HEK293T (cell line): Measurements from ENCODE around the gene MPIG6B.

Source experiments
- CTCF ChIA-PET: fragments of 350-600 bp; formaldehyde crosslinking; extraction: SDS; loops from one replicate; lab custom pipeline; 2021; ENCODE audit warnings: antibody characterized with exemption, inconsistent platforms; lab: Yijun Ruan, JAX
- POLR2A ChIA-PET: fragments of 350-600 bp; formaldehyde crosslinking; extraction: SDS; loops from one replicate; lab custom pipeline; 2020; ENCODE audit warnings: antibody characterized with exemption, inconsistent platforms; lab: Yijun Ruan, JAX
- DNase-seq: peaks from one replicate; pipeline ENCODE4 v3.0.0; 2012; ENCODE audit warnings: mixed read lengths; ENCODE audit errors: extremely low spot score
- ARNT ChIP-seq: fragments of 450-650 bp; IDR thresholded peaks from 2 replicates; pipeline ENCODE4 v1.6.1; 2017; ENCODE audit warnings: mild to moderate bottlenecking
- BHLHE40 ChIP-seq: fragments of 450-650 bp; IDR thresholded peaks from 2 replicates; pipeline ENCODE4 v1.6.1; 2016; ENCODE audit warnings: mild to moderate bottlenecking, moderate library complexity, borderline replicate concordance
- CTBP1 ChIP-seq: fragments of 450-650 bp; IDR thresholded peaks from 2 replicates; pipeline ENCODE4 v1.6.1; 2016; ENCODE audit warnings: borderline replicate concordance
- ELF4 ChIP-seq: fragments of 450-650 bp; IDR thresholded peaks from 2 replicates; pipeline ENCODE4 v1.6.1; 2017; ENCODE audit warnings: antibody characterized with exemption
- FOXA1 ChIP-seq: fragments of 450-650 bp; IDR thresholded peaks from 2 replicates; pipeline ENCODE4 v1.6.1; 2016; ENCODE audit warnings: mild to moderate bottlenecking
- FOXK2 ChIP-seq: fragments of 450-650 bp; IDR thresholded peaks from 2 replicates; pipeline ENCODE4 v1.6.1; 2016; ENCODE audit warnings: mild to moderate bottlenecking
- FOXM1 ChIP-seq: fragments of 450-650 bp; IDR thresholded peaks from 2 replicates; pipeline ENCODE4 v1.6.1; 2017; ENCODE audit warnings: mild to moderate bottlenecking, borderline replicate concordance
- HDGF ChIP-seq: fragments of 450-650 bp; IDR thresholded peaks from 2 replicates; pipeline ENCODE4 v1.6.1; 2017; ENCODE audit warnings: antibody characterized with exemption, borderline replicate concordance
- L3MBTL2 ChIP-seq: fragments of 450-650 bp; conservative IDR thresholded peaks from 2 replicates; pipeline ENCODE4 v1.6.1; 2016; ENCODE audit warnings: mild to moderate bottlenecking
- LEF1 ChIP-seq: fragments of 450-650 bp; IDR thresholded peaks from 2 replicates; pipeline ENCODE4 v1.6.1; 2017; ENCODE audit warnings: mild to moderate bottlenecking, borderline replicate concordance
- NFRKB ChIP-seq: fragments of 450-650 bp; IDR thresholded peaks from 2 replicates; pipeline ENCODE4 v1.6.1; 2016; ENCODE audit warnings: mild to moderate bottlenecking, moderate library complexity
- PKNOX1 ChIP-seq: fragments of 450-650 bp; IDR thresholded peaks from 2 replicates; pipeline ENCODE4 v1.6.1; 2016
- SP1 ChIP-seq: fragments of 450-650 bp; IDR thresholded peaks from 2 replicates; pipeline ENCODE4 v1.6.1; 2017
- SUZ12 ChIP-seq: fragments of 450-650 bp; IDR thresholded peaks from 2 replicates; pipeline ENCODE4 v1.6.1; 2016; ENCODE audit warnings: mild to moderate bottlenecking
- TARDBP ChIP-seq: fragments of 450-650 bp; IDR thresholded peaks from 2 replicates; pipeline ENCODE4 v1.6.1; 2016
- ZNF384 ChIP-seq: fragments of 450-650 bp; IDR thresholded peaks from 2 replicates; pipeline ENCODE4 v1.6.1; 2016

MPIG6B gene

GRCh38 chr6:31765559-31765909, 42.4 kb downstream of the MPIG6B start:
- TF ChIP-seq FOXA1 (no peak), TARDBP (no peak), FOXM1 (no peak), ZNF384 (no peak), BHLHE40 (no peak), PKNOX1 (no peak), SUZ12 (no peak), NFRKB (no peak), CTBP1 (no peak), HDGF (no peak), L3MBTL2 (no peak), FOXK2 (no peak)
- POLR2A ChIA-PET, result interaction anchor here (1.1 to 1.7 kb wide), 2 partner anchors 13 to 62 kb away, joined by 5 read pairs; partner anchors contain the start of gene HSPA1B
- no peak for DNase-seq
- CTCF ChIA-PET, result no interaction called here

DNA sequence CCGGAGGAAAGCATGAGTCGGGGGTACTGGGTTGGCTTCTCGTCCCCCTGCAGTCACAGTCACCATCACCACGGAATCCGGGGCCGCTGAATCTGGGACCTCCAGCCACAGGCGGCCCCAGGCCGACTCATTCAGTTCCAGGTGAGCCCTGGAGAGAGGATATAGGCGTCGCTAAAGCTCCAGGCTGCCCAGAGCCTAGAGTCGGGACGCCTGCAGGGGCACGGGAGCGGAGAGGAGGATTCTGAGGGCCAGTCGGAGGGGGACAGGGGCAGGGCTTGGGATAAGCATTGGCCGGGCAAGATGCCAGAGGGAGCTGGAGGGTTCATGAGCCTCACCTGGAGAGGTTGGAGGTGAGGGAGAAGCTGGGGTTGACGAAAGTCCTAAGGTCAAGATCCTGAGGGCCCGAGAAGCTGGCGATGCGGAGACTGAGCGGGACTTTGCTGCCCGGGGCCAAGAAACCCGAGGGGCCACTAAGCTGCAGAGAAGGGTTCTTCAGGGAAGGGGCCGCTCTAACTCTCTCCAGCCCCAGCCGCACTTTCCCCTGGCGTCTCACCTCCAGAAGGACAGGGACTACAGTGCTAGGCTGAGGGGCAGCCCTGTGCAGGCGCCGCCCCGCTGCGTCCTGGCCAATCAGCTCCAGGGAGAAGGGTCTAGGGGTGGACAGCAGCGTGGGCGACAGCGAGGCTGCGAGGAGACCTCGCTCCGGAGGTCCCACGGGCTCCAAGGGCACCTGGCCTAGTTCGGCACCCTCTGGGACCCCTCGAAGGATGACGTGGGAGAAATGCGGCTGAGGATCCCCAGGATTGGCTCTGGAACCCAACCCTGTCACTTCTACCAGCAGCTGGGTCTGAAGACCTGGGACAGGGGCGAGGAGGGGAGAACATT, 43.0 kb downstream of the MPIG6B start:
- no peak for TF ChIP-seq BHLHE40
- TF ChIP-seq ZNF384, result no peak
- no peak for TF ChIP-seq SP1
- TF ChIP-seq SUZ12, result no peak
- no peak for TF ChIP-seq FOXK2
- TF ChIP-seq LEF1, result no peak
- TF ChIP-seq NFRKB, result no peak
- no peak for TF ChIP-seq FOXA1
- TF ChIP-seq ARNT, result no peak
- TF ChIP-seq TARDBP, result no peak
- no peak for TF ChIP-seq HDGF
- no peak for TF ChIP-seq CTBP1
- no peak for TF ChIP-seq L3MBTL2
- no peak for TF ChIP-seq PKNOX1
- no peak for TF ChIP-seq FOXM1
- TF ChIP-seq ELF4, result no peak
- POLR2A ChIA-PET, result interaction anchor here (0.8 to 1.7 kb wide), 3 partner anchors 9 to 61 kb away, joined by 3 to 5 read pairs (median 5); partner anchors contain the start of gene HSPA1B
- CTCF ChIA-PET, result no interaction called here
- DNase-seq, result no peak

GRCh38 chr6:31767096-31767645, 44.0 kb downstream of the MPIG6B start:
- POLR2A ChIA-PET, result interaction anchor here (1.7 kb wide), 1 partner anchor 60 kb away, joined by 5 read pairs; the partner anchor contains the start of gene HSPA1B
- CTCF ChIA-PET, result no interaction called here
- DNase-seq, result no peak
- TF ChIP-seq PKNOX1, result no peak

- POLR2A ChIA-PET, result interaction anchor here (1.4 kb wide), 1 partner anchor 59 kb away, joined by 7 read pairs; the partner anchor contains the start of gene HSPA1B
- DNase-seq, result no peak
- TF ChIP-seq CTBP1 (no peak), LEF1 (no peak), HDGF (no peak), L3MBTL2 (no peak), ZNF384 (no peak), SUZ12 (no peak), BHLHE40 (no peak), TARDBP (no peak), FOXA1 (no peak), NFRKB (no peak), FOXM1 (no peak), ELF4 (no peak), SP1 (no peak), FOXK2 (no peak)
- CTCF ChIA-PET, result interaction anchor here (0.6 to 3.1 kb wide), 9 partner anchors 16 to 88 kb away, joined by 3 to 19 read pairs (median 7); partner anchors contain the start of genes ABHD16A, DDAH2, LY6G5C and MSH5
Measured at GRCh38 chr6:31768363-31769257, 45.4 kb downstream of the MPIG6B start.
